Adipocyte (in vitro differentiated cells): ENCODE results near the gene ADISSP.
A peak's percentile ranks its signal among the peaks of the same experiment; 100 is the strongest.

Experiments
- DNase-seq: peaks from one replicate; pipeline ENCODE4 v3.0.0-alpha.2; 2015; ENCODE audit warnings: low read depth
- H3K27me3 ChIP-seq: replicated peaks from 2 replicates; pipeline ENCODE4 v1.7.0; 2013; ENCODE audit warnings: mild to moderate bottlenecking, low read length, moderate library complexity; ENCODE audit not compliant: control insufficient read depth, insufficient read depth
- H3K36me3 ChIP-seq: 2 replicates; pipeline ENCODE4 v1.7.0; 2013; ENCODE audit warnings: low read length, mild to moderate bottlenecking, moderate library complexity; ENCODE audit not compliant: control insufficient read depth, insufficient read depth, severe bottlenecking
- H3K4me1 ChIP-seq: 2 replicates; pipeline ENCODE4 v1.7.0; 2013; ENCODE audit warnings: mild to moderate bottlenecking, low read length, moderate library complexity; ENCODE audit not compliant: control insufficient read depth, insufficient read depth
- H3K4me3 ChIP-seq: 2 replicates; pipeline ENCODE4 v1.7.0; 2013; ENCODE audit warnings: mild to moderate bottlenecking, low read length, moderate library complexity
- H3K9ac ChIP-seq: 2 replicates; pipeline ENCODE4 v1.7.0; 2013; ENCODE audit warnings: mild to moderate bottlenecking, low read length, moderate library complexity
- H3K9me3 ChIP-seq: 2 replicates; pipeline ENCODE4 v1.7.0; 2013; ENCODE audit warnings: mild to moderate bottlenecking, low read length, moderate library complexity; ENCODE audit not compliant: control insufficient read depth

ADISSP gene

DNA sequence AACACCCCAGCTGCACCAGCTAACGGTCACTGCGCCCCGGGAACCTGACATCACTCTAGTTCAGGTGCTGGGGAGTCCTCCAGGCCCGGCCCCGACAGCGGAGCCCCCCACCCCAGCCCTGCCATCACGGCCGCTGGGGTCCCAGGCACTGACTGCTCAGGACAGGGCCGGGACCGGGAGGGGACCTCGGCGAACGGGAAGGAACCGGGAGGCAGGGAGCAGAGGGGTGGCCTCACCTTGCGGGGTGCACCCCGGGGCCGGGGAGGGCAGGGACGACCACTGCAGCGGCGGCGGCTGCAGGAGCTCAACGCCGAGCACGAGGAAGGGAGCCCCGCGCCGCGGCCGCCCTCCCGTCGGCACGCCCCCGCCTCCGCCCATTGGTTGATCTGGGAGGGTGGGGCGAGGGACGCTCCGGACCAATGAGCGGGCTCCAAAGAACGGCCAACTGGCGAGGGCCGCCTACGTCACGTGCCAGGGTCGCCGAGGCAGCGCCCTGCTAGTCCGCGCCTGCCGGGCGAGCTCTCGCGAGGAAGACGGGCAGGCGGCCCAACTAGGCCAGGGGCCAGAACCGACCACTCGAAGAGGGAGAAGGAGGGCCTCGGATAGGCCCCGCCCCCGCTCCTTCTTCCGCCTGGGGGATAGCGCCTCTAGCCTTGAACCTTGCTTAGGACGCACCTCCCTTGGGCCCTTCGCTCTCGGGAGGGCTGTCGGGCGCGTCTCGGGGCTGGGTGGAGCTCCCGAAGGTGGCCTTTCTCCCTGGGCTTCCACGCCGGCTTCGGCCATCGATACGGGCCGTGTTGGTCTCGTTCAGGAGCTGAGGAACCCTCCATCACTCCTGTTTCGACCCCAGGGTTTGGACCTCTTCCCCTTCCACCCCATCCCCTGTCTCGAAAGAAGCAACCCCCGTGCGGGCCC lies at the start of gene ADISSP:
TSS of gene ADISSP (minus strand) at position 327 of the 915 bp plus-strand sequence. CDS start 7,653 bp downstream, outside the sequence.
- Histone ChIP-seq H3K9ac (peak within 1 kb of the TSS; percentile 89), H3K36me3 (no peaks in the 10 kb centered on the region), H3K4me3 (peak within 1 kb of the TSS; percentile 87), H3K9me3 (no peaks in the 10 kb centered on the region), H3K27me3 (no peaks in the 10 kb centered on the region), H3K4me1 (peaks cover 53% of the 10 kb centered on the region)
- DNase-seq: peak; percentile 99

DNA sequence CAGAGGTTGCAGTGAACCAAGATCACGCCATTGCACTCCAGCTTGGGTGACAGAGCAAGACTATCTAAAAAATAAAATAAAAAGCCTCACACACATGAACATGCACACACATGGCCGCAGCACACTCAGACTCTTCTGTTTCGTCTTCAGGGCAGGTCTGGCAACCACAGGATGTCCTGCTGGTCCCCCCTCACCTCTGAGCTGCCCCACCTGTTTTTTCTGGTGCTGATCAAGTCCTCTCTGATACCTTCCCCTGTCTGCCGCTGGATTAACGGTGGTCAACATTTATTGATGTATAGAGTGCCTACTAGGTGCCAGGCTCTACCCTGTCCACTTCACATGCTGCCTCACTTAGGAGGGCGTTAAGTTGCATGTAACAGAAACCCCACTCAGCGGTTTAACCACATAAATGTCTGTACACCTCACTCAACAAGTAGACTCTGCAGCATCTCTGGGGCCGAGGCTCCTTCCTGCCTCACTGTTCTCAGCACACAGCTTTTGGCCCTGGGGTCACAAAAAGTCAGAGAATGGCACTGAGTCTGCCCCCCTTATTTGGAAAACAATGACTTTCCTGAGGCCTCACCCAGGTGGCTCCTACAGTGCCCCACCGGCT lies 48.3 kb upstream of the ADISSP start:
- DNase-seq: no peak
- peaks cover 27% of the 10 kb centered on the region for H3K4me1 ChIP-seq

DNA sequence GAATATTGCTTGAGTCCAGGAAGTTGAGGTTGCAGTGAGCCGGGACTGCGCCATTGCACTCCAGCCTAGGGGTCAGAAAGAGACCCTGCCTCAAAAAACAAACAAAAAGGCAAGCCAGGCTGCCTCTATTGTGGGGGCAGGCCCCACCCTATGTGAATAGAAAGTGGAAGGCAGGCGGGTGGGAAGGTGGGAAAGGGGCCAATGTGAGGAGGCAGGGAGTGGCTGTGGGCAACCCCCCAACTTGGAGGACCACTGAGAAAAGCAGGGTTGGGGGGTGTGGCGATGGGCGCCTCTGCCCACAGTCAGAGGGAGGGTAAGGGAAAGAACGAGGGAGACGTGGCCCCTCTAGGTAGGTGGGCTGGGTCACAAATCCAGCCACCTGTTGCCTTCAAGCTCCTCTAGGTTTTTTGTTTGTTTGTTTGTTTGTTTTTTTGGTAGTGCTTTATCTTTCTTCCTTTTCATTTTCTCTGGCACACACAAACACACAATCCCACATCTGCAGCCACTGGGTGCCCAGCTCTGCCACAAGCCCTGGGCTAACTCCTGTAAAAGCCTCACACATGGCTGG lies 47.5 kb upstream of the ADISSP start:
- no peak overlapping the region for H3K9ac ChIP-seq
- no peak for DNase-seq

More for the DNA sequence above, 48.3 kb upstream of the ADISSP start:
- H3K4me3 ChIP-seq: no peak overlapping the region
- H3K27me3 ChIP-seq: no peaks in the 10 kb centered on the region
- no peaks in the 10 kb centered on the region for H3K9me3 ChIP-seq
- no peak overlapping the region for H3K9ac ChIP-seq
- no peaks in the 10 kb centered on the region for H3K36me3 ChIP-seq

DNA sequence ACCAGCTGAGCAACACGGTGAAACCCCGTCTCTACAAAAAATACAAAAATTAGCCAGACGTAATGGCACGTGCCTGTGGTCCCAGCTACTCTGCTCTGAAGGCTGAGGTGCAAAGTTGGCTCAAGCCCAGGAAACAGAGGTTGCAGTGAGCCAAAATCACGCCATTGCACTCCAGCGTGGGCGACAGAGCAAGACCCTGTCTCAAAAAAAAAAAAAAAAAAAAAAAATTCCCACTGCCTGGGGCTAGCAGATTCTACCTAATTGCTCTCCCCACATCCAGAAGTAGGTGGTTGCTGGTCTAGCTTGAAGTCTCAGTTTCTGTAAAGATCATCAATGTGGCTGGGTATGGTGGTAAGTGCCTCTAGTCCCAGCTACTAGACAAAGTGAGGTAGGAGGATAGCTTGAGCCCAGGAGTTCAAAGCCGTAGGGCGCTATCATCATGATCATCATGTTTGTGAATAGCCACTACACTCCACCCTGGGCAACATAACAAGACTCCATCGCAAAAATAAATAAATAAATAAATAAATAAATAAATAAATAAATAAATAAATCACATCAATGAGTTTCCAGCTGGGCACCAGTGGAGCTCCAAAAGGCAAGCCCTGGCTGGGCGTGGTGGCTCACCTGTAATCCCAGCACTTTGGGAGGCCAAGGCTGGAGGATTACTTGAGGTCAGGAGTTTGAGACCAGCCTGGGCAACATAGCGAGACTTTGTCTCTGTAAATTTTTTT lies 46.5 kb upstream of the ADISSP start:
- Histone ChIP-seq H3K36me3 (no peaks in the 10 kb centered on the region), H3K9ac (no peak overlapping the region), H3K27me3 (no peaks in the 10 kb centered on the region), H3K9me3 (no peaks in the 10 kb centered on the region), H3K4me1 (peaks cover 29% of the 10 kb centered on the region), H3K4me3 (no peak overlapping the region)
- DNase-seq: no peak

More for the DNA sequence above, 47.5 kb upstream of the ADISSP start:
- H3K27me3 ChIP-seq: no peaks in the 10 kb centered on the region
- peaks cover 32% of the 10 kb centered on the region for H3K4me1 ChIP-seq
- H3K4me3 ChIP-seq: no peak overlapping the region
- no peaks in the 10 kb centered on the region for H3K36me3 ChIP-seq
- no peaks in the 10 kb centered on the region for H3K9me3 ChIP-seq

DNA sequence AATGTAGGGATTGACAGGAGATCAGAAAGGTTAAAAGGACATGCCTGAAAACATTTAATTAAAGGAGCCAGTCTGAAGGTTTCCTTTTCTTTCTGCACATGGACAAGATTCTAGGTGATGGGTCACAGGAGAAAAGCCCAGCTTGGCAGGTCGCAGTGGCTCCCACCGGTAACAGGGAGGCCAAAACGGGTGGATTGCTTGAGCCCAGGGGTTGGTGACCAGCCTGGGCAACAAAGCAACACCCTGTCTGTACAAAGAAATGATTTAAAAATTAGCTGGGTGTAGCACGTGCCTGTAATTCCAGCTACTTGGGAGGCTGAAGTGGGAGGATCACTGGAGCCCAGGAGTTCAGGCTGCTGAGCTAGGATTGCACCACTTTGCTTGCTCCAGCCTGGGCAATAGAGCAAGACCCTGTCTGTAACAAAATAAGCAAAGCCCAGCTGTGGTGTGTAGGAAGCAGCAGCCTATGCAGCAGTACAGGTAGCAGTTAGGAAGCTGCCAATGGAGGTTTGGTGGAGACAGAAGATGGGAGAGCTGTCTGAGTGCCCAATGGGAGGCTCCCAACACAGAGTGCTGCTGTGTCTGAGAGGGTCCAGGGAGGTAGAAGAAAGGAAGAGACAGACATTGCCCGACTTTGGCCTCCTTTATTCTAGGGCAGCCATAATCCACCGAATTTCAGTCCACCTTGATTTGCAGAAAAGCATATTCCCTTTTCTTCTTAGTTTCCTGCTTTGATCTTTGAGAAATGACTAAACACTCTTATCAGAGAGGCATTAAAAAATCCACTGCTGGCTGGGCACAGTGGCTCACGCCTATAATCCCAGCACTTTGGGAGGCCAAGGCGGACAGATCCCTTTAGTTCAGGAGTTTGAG lies 45.7 kb upstream of the ADISSP start:
- Histone ChIP-seq H3K4me1 (peaks cover 33% of the 10 kb centered on the region), H3K36me3 (no peaks in the 10 kb centered on the region), H3K4me3 (no peak overlapping the region), H3K9me3 (no peaks in the 10 kb centered on the region), H3K9ac (peak overlapping the region; percentile 9), H3K27me3 (no peaks in the 10 kb centered on the region)
- no peak for DNase-seq

DNA sequence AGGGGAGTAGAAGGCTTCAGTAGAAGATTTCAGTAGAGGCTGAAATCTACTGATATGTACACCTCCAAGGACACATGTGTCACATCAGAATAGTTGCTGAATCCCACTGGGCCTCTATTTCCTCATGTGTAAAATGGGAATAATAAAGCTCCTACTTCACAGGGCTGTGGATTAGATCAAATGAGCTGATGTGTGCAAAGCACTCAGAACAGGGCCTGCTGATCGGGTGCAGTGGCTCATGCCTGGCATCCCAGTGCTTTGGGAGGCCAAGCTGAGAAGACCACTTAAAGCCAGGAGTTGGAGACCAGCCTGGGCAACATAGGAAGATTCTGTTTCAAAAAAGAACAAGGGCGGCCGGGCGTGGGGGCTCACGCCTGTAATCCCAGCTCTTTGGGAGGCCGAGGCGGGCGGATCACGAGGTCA lies 44.7 kb upstream of the ADISSP start:
- Histone ChIP-seq H3K9me3 (no peaks in the 10 kb centered on the region), H3K4me3 (no peak overlapping the region), H3K36me3 (no peaks in the 10 kb centered on the region), H3K27me3 (no peaks in the 10 kb centered on the region), H3K9ac (peak overlapping the region; percentile 62), H3K4me1 (peaks cover 40% of the 10 kb centered on the region)
- no peak for DNase-seq

DNA sequence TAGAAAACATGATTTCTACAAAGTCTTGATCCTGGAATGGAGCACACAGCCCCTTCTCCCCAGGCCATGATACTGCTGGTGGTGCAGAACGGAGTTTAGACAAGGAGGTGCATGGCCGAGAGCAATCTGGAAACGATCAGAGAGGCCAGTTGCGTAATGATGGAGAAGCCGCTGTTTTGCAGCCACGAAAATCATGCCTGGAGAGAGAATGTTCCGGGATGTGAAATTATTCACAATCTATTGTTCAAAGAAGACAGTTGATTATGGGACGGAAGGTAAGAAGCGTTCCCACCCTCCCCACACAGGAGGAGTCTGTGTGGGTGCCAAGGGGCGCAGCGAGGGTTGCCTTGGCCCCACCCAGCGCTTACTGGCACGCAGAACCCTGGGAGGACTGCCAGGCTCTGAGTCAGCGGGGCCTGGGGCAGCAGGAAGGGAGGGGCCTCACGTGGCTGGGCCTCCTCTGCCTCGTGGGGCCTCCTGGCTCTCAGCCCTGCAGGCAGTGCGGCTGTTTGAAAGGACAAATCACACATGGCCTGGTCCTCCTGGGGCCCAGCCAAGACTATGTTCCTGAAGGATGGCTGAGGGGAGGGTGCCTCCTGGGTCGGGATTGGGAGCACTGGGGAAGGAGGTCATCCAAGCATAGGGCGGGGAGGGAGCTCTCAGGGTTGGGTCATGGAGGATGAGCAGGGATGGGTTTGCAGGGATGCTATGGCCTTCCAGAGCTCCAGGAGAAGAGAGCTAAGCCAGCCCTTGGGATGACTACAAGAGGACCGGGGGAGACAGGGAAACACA lies 44.1 kb upstream of the ADISSP start:
- Histone ChIP-seq H3K4me3 (peak overlapping the region; percentile 77), H3K36me3 (no peaks in the 10 kb centered on the region), H3K9ac (peak overlapping the region; percentile 89), H3K9me3 (no peaks in the 10 kb centered on the region), H3K27me3 (no peaks in the 10 kb centered on the region), H3K4me1 (peaks cover 46% of the 10 kb centered on the region)
- DNase-seq: peak; percentile 99

DNA sequence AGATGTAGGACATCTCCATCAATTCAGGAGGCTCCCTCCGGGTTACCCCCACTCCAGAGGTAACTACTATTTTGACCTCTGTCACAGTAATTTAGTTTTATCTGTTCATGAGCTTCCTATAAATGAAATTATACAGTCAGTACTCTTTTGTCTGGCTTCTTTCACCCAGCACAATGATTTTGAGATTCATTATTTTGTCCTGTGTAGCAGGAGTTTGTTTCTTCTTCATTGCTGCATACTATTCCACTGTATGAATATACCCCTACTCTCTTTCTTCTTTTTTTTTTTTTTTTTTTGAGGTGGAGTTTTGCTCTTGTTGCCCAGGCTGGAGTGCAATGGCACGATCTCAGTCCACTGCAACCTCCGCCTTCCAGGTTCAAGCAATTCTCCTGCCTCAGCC lies 41.0 kb upstream of the ADISSP start:
- Histone ChIP-seq H3K4me1 (peaks cover 61% of the 10 kb centered on the region), H3K36me3 (peaks cover 4% of the 10 kb centered on the region), H3K9ac (peak overlapping the region; percentile 88), H3K4me3 (peak overlapping the region; percentile 76), H3K9me3 (no peaks in the 10 kb centered on the region), H3K27me3 (no peaks in the 10 kb centered on the region)
- DNase-seq: no peak

DNA sequence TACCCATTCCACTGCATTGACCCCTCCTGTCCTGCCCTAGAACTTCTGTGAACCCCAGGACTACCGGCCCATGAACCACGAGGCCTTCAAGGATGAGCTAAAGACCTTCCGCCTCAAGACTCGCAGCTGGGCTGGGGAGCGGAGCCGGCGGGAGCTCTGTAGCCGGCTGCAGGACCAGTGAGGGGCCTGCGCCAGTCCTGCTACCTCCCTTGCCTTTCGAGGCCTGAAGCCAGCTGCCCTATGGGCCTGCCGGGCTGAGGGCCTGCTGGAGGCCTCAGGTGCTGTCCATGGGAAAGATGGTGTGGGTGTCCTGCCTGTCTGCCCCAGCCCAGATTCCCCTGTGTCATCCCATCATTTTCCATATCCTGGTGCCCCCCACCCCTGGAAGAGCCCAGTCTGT lies 37.2 kb upstream of the ADISSP start:
- Histone ChIP-seq H3K4me3 (no peak overlapping the region), H3K4me1 (peaks cover 37% of the 10 kb centered on the region), H3K27me3 (no peaks in the 10 kb centered on the region), H3K36me3 (peaks cover 38% of the 10 kb centered on the region), H3K9ac (peak overlapping the region; percentile 68), H3K9me3 (no peaks in the 10 kb centered on the region)
- DNase-seq: no peak
